Activated effector memory CD4-positive, alpha-beta T cell treated with anti-CD3 and anti-CD28 coated beads, Interleukin-2, amount 50 U/mL, for 16 hours (primary cell): Measurements from ENCODE around the gene OGFOD3.

Experiments
- DNase-seq: peaks from one replicate; pipeline ENCODE4 v3.0.0-alpha.2; 2020

OGFOD3 gene

DNA sequence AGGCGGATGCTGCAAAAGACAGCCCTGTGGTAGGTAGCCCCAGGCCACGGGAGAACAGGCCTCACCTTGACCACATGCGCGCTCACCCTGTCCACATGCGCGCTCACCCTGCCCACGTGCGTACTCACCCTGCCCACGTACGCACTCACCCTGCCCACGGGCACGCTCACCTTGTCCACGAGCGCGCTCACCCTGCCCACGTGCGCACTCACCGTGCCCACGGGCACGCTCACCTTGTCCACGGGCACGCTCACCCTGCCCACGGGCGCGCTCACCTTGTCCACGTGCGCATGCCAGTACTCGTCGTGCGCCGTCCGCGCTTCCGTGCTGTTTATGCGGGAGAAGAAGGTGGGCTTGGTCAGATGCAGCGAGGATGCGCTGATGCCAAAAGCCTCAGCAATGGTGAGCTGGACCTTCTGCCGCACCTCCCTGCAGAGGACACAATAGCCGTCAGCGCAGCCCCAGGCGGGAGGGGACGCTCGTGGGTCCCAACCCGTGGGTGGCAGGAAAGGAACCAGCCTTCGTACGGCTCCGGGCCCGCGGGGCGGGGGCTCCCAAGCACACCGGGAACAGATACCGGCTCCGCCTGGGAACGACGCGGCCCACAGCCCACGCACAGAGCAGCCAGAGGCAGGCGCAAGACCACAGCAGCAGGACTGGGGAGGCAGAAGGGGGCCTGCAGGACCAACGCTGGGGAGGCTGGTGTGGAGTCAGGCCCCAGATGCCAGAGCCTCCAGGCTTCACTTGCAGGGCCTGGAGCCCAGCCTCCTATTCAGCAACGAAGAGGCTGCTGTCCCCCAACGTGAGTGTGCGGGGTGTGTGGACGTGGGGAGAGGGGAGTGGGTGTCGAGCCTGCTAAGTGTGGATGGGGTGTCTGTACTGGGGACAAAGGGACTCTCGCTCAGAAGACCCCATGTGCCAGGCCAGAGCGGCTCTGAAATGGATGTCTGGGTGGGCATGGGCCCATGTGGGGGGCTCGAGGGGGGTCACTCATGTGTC, 14.4 kb downstream of the OGFOD3 start:
- DNase-seq: no peak

DNA sequence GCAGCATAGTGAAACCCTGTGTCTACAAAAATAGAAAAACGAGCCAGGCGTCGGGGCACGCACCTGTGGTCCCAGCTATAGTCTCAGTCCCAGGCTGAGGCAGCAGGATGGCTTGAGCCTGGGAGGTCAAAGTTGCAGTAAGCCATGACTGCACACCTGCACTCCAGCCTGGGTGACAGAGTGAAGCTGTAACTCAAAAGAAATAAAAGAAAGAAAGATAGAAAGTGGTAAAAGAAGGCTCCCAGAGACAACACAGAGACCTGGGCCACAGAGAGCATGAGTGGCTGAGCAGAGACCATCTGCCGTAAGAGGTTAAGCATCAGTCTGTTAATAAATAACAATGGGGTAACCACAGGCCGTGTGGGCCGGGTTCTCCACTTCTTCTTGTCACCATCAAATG, 15.5 kb downstream of the OGFOD3 start:
- no peak for DNase-seq

DNA sequence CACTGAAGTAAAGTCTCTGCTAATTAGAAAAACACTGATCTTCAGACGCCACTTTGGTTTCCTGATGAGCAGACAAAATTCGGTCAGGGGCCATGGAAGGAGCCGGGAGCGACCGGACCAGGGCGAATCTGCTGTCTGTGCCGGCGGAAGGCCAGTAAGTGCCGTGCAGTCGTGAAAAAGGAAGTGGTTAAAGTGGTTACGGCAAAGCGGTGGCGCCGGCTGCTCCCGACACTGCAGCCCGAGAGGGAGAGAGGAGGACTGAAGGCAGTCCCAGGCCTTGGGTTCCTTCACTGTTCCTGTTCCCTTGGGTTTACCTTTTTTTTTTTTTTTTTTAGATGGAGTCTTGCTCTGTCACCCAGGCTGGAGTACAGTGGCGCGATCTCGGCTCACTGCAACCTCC, 17.6 kb downstream of the OGFOD3 start:
- peak; percentile 79 for DNase-seq

DNA sequence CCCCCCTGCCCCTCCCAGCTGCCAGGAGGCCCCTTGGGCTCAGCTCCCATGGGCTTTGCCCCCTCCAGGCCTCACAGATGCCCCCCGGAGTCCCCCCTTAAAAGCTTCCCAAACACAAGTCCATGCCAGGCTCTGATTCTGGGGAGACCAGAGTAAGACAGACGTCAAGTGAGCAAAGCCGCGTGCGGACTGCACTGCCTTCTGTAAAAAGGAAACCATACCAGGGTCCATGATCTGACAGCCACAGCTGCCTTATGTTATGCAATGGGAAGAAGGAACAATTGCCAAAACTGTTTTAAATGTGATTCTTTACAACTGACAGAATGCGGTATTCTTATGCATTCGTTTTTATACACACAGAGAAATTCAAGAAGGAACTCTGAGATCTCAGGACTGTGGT, 18.2 kb downstream of the OGFOD3 start:
- DNase-seq: no peak

DNA sequence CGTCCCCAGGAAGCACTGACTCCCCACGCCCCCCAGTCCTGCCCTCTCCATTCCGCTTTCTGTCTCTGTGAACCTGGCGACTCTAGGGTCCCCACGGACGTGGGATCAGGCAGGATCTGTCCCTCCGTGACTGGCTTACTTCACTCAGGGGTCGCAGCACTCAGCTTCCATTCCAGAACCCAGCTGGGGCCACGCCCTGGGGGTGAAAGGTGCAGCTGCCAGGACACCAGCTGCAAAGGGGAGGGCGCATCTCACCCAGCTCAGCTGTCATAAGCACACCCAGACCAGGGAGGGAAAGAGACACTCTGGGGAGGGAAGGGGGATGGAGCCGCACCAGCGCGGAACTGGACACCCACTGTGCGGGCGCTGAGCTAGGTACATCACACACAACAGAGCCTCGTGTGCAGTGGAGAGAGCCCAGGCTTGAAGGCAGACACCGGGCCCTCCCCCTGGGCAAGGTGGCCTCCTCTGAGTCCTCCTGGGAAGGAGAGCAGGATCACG, 18.7 kb downstream of the OGFOD3 start:
- DNase-seq: no peak

DNA sequence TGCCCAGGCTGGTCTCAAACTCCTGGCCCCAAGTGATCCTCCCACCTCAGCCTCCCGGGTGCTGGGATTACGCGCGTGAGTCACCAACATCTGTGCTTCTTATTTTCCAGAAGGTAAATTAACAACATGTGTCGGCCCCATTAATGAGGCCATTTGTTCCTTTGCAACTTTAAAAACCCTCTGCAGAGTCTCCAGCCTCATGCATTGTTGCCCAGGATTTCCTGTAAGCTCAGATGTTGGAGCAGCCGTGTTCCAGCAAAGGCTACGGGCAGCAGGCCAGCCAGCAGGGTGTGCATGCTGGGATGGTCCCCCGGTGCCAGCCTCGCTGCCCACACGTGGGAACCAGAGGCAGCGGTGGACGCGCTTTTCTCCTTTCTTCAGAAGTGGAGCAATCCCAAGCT, 19.3 kb downstream of the OGFOD3 start:
- DNase-seq: no peak

DNA sequence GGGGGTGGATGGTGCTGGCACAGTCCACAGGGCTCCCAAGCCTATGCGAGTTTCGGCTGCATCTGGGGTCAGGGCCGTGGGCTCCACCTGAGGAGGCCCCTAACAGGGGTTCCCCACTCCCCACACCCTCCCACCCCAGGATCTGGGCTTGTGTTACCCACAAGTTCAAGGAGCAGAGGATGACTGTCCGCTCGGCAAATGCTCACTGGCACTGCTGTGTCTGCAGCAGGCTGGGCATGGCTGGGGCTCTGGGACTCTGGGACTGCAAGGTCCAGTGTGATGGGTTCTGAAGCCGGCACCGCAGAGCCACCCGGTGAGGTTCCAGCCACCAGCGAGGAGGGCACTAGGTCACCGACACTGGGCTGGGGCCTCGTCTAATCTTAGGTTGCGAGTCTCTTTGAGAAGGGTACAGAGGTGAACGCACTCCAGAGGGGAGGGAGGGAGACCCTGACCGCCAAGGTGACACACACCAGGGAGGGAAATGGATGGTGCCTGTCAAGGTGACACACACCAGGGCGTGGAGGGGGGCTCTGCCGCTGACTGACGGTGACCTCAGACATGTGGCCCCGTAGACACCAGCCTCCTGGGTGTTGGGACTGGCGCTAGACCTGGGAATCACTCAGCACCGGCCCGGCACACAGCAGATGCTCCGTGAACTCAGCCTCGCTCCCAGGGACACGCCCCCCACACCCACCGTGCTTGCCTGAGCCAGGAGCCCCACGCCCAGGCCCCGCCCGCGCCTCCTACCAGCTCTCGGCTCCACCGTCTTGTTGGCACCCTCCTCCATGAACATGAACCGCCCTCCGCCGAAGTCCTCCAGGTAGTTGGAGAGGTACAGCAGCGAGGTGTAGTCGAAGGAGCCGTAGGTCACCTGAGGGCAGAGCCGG, 20.7 kb downstream of the OGFOD3 start:
- DNase-seq: no peak

DNA sequence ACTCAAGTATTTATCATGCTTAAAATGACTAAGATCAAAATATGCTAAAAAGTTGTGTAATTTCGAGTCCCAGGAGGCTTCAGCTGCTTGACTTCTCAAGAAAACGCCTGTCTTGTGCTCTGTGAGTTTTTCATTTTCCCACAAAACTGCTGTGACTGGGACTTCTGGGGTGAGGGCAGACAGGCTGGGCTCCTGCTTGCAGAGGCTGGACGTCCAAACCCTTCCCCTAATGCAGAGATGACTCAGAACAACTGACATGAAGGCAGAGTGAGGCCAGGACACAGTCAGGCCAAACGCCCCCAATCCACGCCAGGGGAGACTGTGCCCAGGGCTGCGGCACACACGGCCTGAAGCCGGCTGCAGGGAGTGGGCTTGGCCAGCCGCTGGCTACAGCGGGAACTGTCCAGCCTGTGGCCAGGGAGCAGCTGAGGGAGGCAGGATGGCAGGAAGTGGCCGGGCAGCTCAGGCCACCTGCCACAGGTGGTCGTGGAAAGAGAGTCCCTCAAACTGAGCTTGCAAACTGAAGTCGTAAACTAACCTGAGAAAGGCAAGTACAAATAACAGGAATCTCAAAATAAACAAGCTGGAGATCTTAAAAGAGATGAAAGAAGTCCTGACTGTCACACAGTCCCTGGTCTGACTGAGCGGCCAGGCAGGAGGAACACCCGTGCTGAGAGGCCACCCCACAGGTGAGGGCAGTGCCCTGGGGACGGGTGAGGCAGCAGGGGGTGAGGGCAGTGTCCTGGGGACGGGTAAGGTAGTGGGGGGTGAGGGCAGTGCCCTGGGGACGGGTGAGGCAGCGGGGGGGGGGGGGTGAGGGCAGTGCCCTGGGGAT, 21.6 kb downstream of the OGFOD3 start:
- DNase-seq: no peak

DNA sequence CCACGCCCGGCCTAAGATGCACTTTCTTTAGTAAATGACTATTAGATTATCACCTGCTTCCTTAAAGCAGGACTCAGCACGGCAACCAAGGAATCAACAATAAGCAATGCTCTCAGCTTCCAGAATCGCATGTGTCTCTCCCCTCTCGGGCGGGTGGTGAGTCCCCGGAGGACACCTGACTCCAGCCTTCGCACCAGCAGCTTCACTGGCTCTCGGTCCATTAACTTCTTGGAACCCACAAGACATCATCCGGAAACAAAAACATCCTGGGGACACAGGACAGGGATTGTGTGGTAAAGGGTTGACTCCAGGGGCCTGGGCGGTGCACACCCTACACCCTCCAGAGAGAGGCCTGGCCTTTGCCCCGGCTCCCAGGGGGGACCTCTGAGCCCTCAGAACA, 24.1 kb downstream of the OGFOD3 start:
- DNase-seq: no peak

DNA sequence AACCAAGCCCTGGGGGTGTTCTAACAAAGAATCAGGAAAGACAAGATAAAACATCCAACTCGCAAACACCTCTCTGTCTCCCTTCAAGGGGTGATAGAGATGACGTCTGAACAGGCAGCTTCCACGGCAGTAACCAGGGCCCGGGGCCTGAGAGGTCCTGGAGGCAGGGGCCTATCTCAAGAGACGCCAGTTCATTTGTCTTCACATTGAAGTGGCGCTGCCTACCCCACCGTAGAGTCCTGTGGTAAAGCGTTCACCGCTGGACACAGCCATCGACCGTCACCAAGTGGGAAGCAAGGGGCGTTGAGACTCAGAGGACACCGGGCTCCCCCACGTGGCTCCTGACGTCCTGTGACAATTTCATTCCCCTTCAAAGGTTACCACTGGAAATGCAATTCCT, 25.4 kb downstream of the OGFOD3 start:
- DNase-seq: no peak

DNA sequence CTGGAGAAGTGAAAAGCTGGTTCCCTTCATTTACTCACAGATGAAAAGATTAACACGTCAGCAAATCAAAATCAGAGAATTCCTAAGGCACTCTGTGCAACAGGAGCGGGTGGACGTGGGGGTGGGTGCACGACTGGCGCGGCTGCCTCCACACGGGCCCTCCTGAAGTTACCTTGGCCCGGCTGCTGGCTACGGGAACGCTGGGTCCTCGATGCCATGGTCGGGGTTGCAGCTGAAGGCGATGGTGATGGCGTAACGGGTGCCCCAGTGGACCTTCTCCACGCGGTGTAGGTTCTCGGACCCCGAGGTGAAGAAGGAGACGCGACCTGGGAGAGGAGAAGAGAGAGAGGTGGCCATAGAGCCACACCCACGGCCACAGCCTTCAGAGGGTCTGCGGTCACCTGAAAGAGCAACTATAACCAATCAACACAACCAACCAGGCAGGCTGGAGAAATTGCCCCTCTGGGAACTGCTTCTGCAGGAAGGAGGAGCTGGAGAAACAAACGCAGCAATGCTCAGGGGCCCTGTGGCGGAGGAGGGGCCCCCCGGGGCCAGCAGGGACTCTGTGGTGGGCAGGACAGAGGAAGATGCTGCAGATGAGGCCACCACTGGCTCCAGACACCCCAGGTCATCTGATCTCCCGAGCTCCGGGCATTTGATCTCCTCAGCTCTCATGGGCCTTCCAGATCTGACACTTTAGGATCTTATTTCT, 26.0 kb downstream of the OGFOD3 start:
- DNase-seq: no peak

DNA sequence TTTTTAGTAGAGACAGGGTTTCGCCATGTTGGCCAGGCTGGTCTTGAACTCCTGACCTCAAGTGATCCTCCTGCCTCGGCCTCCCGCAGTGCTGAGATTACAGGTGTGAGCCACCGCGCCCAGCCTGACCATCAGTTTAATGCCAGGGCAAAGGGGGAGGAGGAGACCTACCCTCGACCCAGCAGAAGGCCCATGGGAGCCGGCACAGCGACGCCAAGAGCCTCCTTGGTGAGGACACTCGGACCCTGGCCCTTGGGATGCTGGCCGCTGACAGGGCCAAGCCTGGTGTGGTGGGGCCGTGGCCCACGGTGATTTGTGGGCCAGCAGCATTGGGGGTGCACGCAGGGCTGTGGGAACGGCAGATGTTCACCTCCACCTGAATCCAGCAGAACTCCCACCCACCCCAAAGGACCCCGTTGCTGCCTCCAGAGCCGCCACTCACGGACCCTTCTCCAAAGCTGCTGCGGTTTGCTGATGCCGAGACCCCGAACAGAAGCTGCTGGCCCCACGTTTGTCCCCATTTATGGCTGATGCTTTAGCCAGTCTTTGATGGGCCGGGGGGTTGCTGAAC, 26.8 kb downstream of the OGFOD3 start:
- DNase-seq: no peak

DNA sequence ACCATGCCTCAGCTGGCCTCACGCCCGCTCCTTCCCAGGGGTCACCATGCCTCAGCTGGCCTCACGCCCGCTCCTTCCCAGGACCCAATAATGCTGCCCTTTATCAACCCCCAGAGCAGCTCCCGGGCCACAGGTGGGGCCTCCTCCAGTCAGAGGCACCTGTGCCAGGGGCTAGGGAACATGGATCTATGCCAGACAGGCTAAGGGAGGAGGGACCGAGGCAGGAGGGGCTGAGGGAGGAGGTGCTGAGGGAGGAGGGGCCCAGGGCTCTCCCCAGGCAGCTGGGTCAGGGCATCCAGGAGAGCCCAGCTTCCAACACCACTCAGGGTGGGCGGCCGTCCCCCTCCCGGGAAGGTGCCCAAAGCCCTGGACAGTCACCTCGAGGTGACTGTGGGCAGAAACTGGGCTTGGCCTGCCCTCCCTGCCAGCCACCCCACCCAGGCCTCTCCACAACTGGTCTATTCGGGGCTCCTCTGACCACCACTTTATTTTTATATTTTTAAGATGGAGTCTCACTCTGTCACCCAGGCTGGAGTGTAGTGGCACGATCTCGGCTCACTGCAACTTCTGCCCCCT, 27.4 kb downstream of the OGFOD3 start:
- no peak for DNase-seq

DNA sequence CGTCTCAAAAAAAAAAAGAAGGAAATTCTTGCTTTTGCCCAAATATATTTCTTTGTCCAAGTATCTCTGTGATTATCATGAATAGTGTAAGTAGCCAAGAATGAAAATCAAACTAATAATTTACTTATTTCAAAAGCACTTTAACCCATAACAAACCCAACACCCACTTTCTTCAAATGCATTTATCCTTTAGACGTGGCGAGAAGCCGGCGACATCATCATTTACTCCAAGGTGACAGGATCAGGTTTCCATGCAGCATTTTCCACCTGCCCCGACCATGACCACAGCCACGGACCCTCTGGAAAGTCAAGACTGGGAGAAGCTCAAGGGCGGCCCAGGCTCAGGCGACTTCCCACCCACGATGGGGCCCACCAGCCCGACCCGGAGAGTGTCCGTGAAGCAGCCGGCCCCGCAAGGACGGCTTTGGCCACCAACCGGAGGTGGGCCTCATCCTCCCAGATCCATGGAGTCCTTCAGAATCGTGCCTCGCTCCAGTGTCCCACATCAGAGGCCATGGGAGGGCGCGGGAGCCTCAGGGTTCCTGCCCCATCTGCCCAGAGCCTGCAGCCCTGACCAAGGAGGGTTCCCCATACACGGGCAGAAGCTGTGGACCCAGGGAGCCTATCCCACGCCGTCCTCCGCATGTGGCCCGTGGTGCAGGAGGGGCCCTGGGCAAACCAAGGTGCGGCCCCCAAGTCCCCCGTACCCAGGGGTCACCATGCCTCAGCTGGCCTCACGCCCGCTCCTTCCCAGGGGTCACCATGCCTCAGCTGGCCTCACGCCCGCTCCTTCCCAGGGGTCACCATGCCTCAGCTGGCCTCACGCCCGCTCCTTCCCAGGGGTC, 28.1 kb downstream of the OGFOD3 start:
- no peak for DNase-seq

DNA sequence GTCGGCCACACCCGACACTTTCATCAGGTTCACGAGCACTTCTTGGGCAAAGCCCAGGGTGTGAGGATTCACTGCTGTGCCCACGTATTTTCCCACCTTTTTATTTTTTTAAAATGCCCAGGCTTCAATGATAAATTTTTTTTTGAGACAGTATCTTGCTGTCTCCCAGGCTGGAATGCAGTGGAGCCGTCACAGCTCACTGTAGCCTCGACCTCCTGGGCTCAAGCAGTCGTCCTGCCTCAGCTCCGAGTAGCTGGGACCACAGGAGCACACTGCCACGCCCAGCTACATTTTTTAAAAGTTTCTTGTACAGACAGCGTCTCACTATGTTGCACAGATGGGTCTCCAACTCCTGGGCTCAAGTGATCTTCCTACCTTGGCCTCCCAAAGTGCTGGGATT, 29.0 kb downstream of the OGFOD3 start:
- DNase-seq: no peak

DNA sequence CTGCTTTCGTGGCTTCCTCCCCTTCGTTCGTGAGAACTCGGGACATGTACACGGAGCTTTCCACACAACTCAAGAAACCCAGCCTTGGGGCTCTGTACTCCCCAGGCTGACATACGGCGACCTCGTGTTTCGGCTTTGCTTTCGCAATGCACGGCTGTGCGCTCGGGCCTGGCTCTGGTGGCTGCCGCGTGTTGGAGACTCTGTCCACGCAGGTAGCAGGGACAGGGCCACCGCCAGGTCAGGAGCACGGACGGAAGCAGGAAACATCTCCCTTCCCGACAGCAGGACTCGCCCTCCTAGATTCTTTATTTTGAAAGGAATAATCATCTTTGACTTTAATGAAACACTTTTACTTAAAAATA, 29.5 kb downstream of the OGFOD3 start:
- no peak for DNase-seq

DNA sequence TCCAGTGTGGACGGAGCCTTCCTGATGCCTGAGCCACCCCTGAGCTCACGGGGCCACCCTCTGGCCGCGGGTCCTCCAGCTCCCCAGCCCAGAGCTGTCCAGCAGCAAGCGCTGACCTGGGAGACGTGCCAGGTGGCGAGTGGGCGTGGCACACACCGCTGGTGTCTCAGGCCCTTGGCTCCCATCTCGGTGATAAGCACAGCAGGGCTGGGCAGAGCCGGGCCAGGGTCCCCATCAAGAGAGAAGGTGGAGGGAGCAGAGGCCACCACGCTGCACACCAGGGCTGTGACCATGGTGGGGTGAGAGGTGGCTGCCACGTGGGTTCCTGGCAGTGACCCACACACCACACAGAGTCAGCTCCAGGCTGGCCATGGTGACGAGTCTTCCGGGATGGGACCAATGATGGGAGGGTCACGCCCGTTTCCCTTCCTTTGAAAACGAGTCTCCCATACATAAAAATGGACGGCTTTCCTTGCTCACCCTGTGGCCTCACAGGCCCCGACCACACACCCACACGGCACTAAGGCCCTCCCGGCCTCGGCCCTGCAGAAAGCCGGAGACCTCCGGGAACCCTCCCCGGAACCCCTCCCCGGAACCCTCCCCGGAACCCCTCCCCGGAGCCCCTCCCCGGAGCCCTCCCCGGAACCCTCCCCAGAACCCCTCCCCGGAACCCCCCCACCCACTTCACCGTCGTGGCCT, 30.0 kb downstream of the OGFOD3 start:
- DNase-seq: no peak

DNA sequence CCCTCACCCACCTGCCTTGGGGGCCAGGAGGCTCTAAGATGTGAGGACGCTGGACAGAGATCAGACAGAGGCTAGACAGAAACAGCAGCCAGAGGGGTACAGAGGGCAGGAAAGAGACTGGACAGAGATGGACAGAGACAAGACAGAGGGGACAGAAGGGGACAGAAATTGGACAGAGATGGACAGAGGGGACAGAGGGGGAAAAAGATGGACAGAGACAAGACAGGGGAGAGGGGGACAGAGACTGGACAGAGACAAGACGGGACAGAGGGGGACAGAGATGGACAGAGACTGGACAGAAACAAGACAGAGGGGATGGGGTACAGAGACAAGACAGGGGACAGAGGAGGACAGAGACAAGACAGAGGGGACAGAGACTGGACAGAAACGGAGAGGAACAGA, 30.7 kb downstream of the OGFOD3 start:
- DNase-seq: no peak

DNA sequence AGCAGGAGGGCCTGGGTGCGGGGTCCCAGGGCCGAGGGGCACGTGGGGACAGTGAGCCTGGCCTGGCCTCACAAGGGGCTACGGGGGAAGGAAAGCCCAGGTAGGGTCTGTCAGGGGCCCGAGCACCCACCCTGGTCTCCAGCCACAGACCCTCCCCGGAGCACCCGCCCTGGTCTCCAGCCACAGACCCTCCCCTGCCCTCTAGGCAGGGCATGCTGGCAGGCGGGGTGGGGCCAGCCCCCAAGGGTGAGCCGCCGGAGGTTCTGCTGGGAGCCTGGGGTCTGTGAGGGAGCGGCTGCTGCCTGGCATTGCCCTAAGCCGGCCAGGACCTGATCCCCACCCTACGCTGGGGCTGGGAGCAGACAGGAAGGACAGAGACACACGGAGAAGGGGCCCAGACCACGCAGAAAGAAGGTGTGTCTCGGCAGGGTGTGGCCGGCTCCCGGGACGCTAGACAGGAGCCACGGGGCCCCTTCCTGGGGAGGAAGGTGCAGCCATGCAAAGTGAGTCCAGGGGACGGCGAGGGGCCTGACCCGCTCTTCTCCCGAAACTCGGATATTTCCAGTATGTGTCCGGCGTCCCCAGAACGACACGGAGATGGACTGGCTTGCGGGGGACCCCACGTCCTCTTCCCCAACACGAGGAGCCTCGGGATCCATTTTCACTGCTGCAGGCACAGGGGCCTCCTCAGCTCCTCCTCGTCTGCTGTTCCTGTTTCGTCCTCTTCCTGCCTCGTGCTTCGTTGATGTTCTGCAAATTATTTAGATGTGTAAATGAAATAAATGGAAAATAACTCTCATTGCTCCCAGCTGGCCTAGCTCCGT, 31.3 kb downstream of the OGFOD3 start:
- DNase-seq: no peak
